Measurements from ENCODE around the gene CLIP3.

DNA sequence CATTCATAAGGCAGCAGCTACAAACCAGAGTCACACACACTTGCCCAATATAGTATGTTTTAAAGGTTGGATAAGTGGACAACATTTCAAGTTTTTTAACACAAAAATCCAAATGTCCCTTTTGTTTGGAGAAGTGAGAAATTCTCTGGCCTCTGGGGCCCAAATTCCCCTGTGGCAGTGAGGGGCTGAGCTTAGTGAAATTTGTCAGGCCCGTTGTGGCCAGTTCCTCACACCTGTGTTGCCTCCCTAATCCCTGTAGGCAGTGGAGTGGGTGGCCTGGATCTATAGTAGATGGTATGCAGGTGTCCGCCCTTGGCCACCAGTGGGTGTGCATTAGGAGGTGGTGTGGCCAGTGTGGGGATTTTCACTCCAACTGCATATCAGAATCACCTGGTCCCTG is 28.7 kb upstream of the CLIP3 start:
- TF ChIP-seq CTCF (IDR thresholded peaks at IDR 0.05) (no peak), CEBPB (IDR thresholded peaks at IDR 0.05) (no peak)
